ENCODE results near the gene ADGRV1. TPM values are rescaled to one million over a fixed set of nuclear protein-coding genes. Genes with fewer than 3 reads are reported as not detected.

The ADGRV1 gene
- total RNA-seq, 1 donor from 2014 or later, result 18.2 TPM

DNA sequence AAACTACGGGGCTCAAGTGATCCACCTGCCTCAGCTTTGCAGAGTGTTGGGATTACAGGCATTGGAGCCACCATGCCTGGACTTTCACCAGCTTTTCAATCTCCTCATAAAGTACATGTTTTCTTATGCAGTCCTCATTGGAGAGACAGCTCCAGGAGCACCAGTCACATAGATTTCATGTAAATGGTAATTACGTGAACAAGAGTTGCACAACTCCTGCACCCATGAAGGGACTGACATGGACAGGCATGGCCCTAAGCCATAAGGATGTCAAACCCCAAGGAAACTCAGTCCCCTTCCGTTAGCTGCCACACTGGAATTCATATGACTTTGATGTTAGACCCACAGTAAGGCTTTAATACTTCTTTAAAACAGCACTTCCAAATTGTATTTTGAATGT is 7.6 kb upstream of the ADGRV1 start:
- DNase-seq, result no peak
- Mint-ChIP-seq H3K4me1 (ENCODE audit: low read depth, unreplicated experiment) (no peaks in the 10 kb centered on the region), H3K27me3 (ENCODE audit: unreplicated experiment) (no peaks in the 10 kb centered on the region), H3K27ac (ENCODE audit: unreplicated experiment) (no peak overlapping the region), H3K9me3 (ENCODE audit: unreplicated experiment) (no peaks in the 10 kb centered on the region), H3K36me3 (ENCODE audit: unreplicated experiment) (no peaks in the 10 kb centered on the region), H3K4me3 (ENCODE audit: unreplicated experiment) (no peak overlapping the region)
- TF ChIP-seq, protein P1, sequence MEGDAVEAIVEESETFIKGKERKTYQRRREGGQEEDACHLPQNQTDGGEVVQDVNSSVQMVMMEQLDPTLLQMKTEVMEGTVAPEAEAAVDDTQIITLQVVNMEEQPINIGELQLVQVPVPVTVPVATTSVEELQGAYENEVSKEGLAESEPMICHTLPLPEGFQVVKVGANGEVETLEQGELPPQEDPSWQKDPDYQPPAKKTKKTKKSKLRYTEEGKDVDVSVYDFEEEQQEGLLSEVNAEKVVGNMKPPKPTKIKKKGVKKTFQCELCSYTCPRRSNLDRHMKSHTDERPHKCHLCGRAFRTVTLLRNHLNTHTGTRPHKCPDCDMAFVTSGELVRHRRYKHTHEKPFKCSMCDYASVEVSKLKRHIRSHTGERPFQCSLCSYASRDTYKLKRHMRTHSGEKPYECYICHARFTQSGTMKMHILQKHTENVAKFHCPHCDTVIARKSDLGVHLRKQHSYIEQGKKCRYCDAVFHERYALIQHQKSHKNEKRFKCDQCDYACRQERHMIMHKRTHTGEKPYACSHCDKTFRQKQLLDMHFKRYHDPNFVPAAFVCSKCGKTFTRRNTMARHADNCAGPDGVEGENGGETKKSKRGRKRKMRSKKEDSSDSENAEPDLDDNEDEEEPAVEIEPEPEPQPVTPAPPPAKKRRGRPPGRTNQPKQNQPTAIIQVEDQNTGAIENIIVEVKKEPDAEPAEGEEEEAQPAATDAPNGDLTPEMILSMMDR (IDR thresholded peaks at IDR 0.05; ENCODE audit: partially characterized antibody, unreplicated experiment), result no peak

DNA sequence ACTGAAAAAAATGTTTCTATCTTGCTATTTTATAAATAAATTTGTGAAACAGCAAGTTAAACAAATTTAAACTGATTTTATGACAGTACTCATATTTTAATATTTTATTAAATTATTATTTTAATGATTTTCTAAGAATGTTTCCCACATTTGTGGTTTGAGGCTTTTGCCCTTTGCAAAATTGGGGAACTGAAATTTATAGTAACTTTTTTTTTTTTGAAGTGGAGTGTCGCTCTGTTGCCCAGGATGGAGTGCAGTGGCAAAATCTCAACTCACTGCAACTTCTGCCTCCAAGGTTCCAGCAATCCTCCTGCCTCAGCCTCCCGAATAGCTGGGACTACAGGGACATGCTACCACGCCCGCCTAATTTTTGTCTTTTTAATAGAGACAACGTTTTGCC is 7.2 kb upstream of the ADGRV1 start:
- no peak overlapping the region for H3K27ac Mint-ChIP-seq (ENCODE audit: unreplicated experiment)
- H3K27me3 Mint-ChIP-seq (ENCODE audit: unreplicated experiment), result no peaks in the 10 kb centered on the region
- no peaks in the 10 kb centered on the region for H3K36me3 Mint-ChIP-seq (ENCODE audit: unreplicated experiment)
- DNase-seq, result no peak
- TF ChIP-seq, protein P1 (IDR thresholded peaks at IDR 0.05; ENCODE audit: partially characterized antibody, unreplicated experiment), result no peak
- no peaks in the 10 kb centered on the region for H3K4me1 Mint-ChIP-seq (ENCODE audit: low read depth, unreplicated experiment)
- no peaks in the 10 kb centered on the region for H3K9me3 Mint-ChIP-seq (ENCODE audit: unreplicated experiment)
- no peak overlapping the region for H3K4me3 Mint-ChIP-seq (ENCODE audit: unreplicated experiment)

DNA sequence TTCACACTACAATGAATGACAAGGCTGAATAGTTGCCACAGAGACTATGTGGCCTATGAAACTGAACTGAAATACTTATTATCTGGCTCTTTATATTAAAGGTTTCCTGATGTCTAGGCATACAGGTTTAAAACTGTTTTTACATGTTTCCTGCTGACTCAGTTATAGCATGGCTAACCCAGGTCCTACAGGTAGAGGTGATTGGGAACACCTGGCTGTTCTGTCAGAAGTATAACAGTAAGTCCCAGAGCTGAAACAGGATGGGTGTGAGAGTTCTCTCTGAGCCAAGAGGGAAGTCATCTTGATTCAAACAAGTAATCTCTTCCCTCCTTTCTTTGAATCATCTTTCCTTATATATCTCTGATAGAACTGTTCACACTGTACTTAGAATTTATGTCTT is 4.9 kb upstream of the ADGRV1 start:
- Mint-ChIP-seq H3K9me3 (ENCODE audit: unreplicated experiment) (peaks cover 2% of the 10 kb centered on the region), H3K4me3 (ENCODE audit: unreplicated experiment) (no peak overlapping the region), H3K4me1 (ENCODE audit: low read depth, unreplicated experiment) (no peaks in the 10 kb centered on the region), H3K36me3 (ENCODE audit: unreplicated experiment) (no peaks in the 10 kb centered on the region), H3K27ac (ENCODE audit: unreplicated experiment) (no peak overlapping the region), H3K27me3 (ENCODE audit: unreplicated experiment) (peaks cover 2% of the 10 kb centered on the region)
- TF ChIP-seq, protein P1 (IDR thresholded peaks at IDR 0.05; ENCODE audit: partially characterized antibody, unreplicated experiment), result no peak
- DNase-seq, result no peak

DNA sequence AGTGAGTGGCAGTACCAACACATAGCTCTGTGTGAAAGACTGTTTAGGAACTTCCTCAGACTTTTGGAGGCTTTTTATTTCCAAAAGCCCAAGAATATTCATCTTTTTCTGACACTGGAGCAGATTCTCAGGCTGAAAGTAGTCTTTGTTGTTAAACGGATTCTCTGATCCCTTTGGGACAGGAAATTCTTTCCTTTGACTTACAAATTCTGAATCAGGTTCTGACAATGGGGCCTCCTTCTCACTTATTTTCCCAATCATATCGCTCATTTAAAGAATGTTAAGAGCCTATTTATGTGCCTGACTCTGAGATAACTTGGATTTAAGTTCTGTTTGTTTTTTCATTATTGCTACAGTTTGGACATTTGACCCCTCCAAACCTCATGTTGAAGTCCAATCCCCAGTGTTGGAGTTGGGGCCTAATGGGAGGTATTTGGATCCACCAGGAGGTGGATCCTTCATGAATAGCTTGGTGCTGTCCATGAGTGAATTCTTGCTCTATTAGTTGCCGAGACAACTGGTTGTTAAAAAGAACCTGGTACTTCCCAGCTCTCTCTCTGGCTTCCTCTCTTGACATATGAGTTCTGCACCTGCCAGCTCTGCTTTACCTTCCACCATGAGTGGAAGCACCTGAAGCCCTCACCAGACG is 4.1 kb upstream of the ADGRV1 start:
- Mint-ChIP-seq H3K27me3 (ENCODE audit: unreplicated experiment) (peaks cover 2% of the 10 kb centered on the region), H3K27ac (ENCODE audit: unreplicated experiment) (no peak overlapping the region), H3K4me1 (ENCODE audit: low read depth, unreplicated experiment) (peaks cover 2% of the 10 kb centered on the region), H3K9me3 (ENCODE audit: unreplicated experiment) (peaks cover 2% of the 10 kb centered on the region), H3K4me3 (ENCODE audit: unreplicated experiment) (no peak overlapping the region), H3K36me3 (ENCODE audit: unreplicated experiment) (no peaks in the 10 kb centered on the region)
- no peak for DNase-seq
- TF ChIP-seq, protein P1 (IDR thresholded peaks at IDR 0.05; ENCODE audit: partially characterized antibody, unreplicated experiment), result no peak

DNA sequence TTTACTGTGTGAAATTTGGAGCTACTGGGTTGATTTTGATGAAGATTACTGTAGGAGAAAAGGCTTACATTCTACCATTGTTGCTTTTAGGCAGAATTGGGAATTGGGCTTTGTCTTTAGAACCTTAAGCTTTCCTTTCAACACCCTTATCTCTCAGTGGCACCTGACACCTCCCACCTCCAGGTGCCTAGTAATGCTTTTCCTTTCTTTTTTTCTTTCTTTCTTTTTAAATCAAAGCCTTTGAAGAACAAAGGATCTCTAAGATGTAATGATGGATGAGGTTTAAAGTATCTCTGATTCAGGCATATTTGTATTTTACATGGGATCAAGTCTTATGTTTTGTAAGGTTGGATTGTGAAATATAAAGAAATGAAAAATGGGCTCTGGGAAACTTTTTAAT is 2.9 kb upstream of the ADGRV1 start:
- Mint-ChIP-seq H3K4me3 (ENCODE audit: unreplicated experiment) (no peak overlapping the region), H3K9me3 (ENCODE audit: unreplicated experiment) (peaks cover 2% of the 10 kb centered on the region), H3K36me3 (ENCODE audit: unreplicated experiment) (no peaks in the 10 kb centered on the region), H3K27me3 (ENCODE audit: unreplicated experiment) (peaks cover 2% of the 10 kb centered on the region), H3K4me1 (ENCODE audit: low read depth, unreplicated experiment) (peaks cover 2% of the 10 kb centered on the region), H3K27ac (ENCODE audit: unreplicated experiment) (no peak overlapping the region)
- no peak for DNase-seq
- TF ChIP-seq, protein P1 (IDR thresholded peaks at IDR 0.05; ENCODE audit: partially characterized antibody, unreplicated experiment), result no peak

All from glutamatergic neuron (in vitro differentiated cells).